Body of pancreas (tissue), 4 donors: ENCODE measurements around the gene PALM.

Experiments
- POLR2A ChIP-seq, 3 donors: fragments of 450-650 bp; IDR thresholded peaks; one replicate each; pipeline ENCODE4 v1.6.1; 2016; ENCODE audit warnings: antibody characterized with exemption in 3 of 3, mild to moderate bottlenecking in 2 of 3
- TF ChIP-seq, protein P1 (sequence below), 7 experiments: fragments of 450-650 bp in 4 of 7; fragments of 200-600 bp in 3 of 7; sonication (generic) in 3 of 7; IDR thresholded peaks; one replicate each; pipeline ENCODE4 v1.5.1; 2016 to 2019; ENCODE audit warnings: antibody characterized with exemption in 7 of 7

DNA sequence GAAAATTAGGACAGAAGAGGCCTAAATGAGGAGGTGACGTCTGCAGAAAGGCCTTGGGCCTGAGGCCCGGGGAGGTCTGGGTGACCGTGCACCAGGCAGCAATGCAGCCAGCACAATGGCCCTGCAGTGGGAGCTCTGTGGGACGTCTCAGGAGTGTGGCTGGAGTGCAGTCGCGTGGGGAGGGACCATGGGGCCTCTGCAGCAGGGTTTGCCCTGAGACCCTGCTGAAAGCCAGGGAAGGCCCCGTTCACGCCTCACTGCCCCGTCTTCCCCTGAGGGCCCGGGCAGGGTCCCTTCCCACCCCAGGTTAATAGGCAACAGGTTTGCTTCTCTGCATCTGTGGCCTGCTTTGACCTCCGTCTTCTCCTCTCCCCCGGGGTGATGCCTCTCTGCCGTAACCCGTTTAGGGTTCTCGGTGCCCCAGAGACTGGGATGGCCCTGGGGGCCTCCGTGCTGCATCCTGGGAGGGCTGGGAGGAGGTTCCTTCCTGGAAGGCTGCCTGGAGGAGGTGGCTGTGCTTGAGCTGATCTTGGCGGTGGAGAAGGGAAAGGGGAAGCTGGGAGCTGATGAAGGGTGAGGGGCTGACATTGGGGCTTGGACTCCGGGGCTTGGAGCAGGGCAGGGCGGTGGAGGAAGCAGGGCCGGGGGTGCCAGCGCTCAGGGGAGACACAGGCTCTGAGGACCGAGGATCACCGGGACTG is 9.7 kb downstream of the PALM start:
- TF ChIP-seq, protein P1, sequence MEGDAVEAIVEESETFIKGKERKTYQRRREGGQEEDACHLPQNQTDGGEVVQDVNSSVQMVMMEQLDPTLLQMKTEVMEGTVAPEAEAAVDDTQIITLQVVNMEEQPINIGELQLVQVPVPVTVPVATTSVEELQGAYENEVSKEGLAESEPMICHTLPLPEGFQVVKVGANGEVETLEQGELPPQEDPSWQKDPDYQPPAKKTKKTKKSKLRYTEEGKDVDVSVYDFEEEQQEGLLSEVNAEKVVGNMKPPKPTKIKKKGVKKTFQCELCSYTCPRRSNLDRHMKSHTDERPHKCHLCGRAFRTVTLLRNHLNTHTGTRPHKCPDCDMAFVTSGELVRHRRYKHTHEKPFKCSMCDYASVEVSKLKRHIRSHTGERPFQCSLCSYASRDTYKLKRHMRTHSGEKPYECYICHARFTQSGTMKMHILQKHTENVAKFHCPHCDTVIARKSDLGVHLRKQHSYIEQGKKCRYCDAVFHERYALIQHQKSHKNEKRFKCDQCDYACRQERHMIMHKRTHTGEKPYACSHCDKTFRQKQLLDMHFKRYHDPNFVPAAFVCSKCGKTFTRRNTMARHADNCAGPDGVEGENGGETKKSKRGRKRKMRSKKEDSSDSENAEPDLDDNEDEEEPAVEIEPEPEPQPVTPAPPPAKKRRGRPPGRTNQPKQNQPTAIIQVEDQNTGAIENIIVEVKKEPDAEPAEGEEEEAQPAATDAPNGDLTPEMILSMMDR (IDR thresholded peaks at IDR 0.05): no peak
- TF ChIP-seq POLR2A (IDR thresholded peaks at IDR 0.05): no peak
